GM04503 (cell line): ENCODE measurements around the gene DCAF12.
"Not testable (repeated sequence)": the region's sequence is repeated elsewhere in the genome, so short reads cannot be mapped to it uniquely, and the experiment has no call there.

Experiments used
- DNase-seq: peaks from one replicate; pipeline ENCODE4 v3.0.0-alpha.2; 2012; ENCODE audit warnings: low read depth

DCAF12 gene

DNA sequence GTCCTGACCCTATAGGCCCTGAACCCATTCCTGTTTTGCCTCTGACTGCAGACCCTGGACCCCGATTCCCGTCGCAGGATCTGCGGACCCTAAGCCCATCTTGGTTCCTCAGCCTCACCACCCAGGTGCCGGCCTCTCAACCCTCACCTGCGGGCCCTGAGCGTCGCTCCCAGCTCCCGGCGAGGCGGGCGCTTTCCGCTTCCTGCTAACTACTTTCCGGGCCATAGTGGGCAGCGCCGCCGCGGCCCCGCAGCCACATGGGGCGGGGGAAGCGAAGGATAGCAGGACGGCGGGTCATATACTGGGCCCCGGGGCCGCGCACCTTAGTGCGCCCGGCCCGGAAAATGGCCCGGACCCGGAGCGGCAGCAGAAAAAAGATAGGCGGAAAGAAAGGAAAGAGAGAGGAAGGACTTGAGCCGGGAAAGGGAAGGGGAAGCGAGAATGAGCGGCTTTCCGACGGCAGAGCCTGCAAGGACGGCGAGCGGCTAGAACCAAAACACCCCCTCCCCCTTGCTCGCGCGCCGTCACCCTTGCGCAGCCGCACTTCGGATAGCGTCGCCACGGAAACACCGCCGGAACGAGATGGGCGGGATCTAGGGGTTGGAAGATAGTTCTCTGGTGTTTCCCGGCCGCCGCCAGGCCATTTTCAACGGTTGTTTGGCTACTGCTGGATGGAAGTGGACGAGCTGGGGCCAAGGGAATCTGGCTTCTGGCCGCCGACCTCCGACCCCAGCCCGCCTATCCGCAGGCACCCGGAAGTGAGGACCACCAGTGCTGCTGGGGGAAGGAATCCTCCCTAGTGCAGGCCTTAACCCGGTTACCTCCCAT is at the start of gene DCAF12:
DCAF12 (minus strand) TSS at position 492 of the 828 bp plus-strand sequence; CDS start at position 225, 267 bp downstream.
- DNase-seq: peak; percentile 53

- DNase-seq: no peak
Measured at GRCh38 chr9:34176089-34176488, 49.6 kb upstream of the DCAF12 start.

DNA sequence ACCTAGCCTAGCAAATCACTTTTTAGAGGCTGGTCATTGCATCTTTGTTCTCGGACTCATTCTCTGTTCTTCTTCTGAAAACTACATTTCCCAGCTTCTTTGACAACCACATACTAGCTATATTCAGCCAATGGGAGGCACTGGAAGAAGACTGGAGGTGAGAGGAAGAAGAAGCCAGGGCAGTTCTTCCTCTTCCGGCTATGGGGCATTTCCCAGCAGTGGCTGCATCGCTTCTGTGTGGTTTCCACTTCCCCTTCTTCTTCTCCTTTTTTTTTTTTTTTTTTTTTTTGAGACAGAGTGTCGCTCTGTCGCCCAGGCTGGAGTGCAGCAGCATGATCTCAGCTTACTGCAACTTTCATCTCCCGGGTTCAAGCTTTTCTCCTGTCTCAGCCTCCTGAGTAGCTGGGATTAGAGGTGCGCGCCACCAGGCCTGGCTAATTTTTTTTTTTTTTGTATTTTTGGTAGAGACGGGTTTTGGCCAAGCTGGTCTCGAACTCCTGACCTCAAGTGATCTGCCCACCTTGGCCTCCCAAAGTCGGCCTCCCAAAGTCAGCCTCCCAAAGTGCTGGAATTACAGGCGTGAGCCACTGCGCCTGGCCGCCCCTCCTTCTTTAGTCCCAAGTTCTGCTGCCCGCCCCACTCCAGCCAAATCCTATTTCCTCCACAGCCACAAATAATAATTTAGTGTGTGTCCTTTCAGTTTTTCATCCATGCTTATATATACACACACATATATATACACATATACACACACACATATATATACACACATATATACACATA is 45.4 kb upstream of the DCAF12 start:
- DNase-seq: no peak

DNA sequence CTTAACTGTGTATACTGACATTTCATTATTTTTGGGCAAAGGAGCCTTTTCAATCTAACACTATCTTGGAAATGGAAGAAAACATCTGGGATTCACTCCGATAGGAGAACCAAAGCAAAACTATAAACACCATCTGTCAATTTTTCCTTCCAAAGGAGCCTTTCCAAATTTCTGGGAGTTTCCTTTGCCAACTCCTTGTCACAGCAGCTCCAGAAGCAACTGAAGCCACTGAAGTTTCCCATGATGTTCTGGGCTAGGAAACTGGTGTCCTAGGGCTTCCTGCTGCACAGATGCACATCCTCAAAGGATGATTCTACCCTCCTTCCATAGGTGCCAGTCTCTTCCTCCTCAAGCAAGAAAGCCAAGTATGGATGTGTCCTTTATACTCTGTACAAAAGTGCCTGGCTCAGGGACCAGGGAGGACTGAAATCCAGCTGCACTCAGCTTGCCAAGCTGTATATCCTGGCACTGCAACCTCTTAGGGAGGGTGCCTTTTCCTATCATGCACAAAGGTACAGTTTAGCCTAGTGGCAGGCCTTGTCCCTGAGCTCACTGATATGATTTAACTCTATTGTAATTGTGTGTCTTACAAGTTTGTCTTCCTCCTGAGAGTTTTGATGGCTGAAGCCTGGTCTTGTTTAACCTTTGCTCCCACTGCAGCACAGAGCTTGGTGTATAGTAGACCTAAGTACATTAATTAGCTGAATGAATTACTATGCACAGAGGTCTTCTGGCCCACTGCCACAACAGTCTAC is 43.9 kb upstream of the DCAF12 start:
- DNase-seq: no peak

DNA sequence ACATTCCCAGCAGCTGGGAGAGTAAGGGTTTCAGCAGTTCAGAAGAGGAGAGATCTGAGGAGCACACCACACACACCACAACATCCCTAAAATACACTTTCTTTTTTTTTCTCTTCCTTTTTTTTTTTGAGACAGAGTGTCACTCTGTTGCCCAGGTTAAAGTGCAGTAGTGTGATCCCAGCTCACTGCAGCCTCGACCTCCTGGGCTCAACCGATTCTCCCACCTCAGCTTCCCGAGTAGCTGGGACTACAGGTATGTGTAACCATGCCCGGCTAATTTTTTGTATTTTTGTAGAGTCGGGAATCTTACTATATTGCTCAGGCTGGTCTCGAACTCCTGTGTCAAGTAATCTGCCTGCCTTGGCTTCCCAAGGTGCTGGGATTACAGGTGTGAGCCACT is 42.6 kb upstream of the DCAF12 start:
- DNase-seq: no peak

GRCh38 chr9:34163434-34163833 is 36.9 kb upstream of the DCAF12 start:
- DNase-seq: no peak

GRCh38 chr9:34158362-34158869 is 31.9 kb upstream of the DCAF12 start:
- peak; percentile 21 for DNase-seq

GRCh38 chr9:34157898-34158297 is 31.4 kb upstream of the DCAF12 start:
- DNase-seq: no peak

- no peak for DNase-seq
Measured at GRCh38 chr9:34157318-34157717, 30.8 kb upstream of the DCAF12 start.

GRCh38 chr9:34154057-34154456 is 27.6 kb upstream of the DCAF12 start:
- no peak for DNase-seq

DNA sequence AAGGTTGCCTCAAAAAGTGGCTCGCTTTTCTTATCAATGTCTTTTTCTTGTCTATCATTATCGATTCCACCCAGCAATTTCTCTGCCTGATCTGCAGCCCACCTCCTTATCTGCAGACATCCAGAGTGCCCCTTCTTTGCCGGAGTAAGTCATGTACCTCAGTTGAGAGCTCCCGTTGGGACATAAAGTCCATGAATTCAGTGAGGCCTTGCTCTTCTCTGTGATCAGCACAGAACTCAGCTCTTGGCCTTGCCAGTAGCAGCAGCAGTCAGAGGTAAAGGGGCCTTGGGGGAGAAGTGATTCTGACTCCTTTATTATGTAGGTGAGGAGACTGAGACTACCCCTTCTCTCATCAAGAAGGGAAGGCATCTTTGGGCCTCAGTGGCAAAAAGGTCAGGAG is 24.9 kb upstream of the DCAF12 start:
- no peak for DNase-seq

GRCh38 chr9:34145165-34145564 is 18.7 kb upstream of the DCAF12 start:
- no peak for DNase-seq

- no peak for DNase-seq
Measured at GRCh38 chr9:34143116-34143515, 16.6 kb upstream of the DCAF12 start.

- DNase-seq: no peak
Measured at GRCh38 chr9:34140853-34141252, 14.4 kb upstream of the DCAF12 start.

GRCh38 chr9:34139477-34140146 is 13.1 kb upstream of the DCAF12 start:
- peak; percentile 66 for DNase-seq

- DNase-seq: not testable (repeated sequence)
Measured at GRCh38 chr9:34138644-34139043, 12.1 kb upstream of the DCAF12 start.

- DNase-seq: no peak
Measured at GRCh38 chr9:34134521-34134920, 8.0 kb upstream of the DCAF12 start.

DNA sequence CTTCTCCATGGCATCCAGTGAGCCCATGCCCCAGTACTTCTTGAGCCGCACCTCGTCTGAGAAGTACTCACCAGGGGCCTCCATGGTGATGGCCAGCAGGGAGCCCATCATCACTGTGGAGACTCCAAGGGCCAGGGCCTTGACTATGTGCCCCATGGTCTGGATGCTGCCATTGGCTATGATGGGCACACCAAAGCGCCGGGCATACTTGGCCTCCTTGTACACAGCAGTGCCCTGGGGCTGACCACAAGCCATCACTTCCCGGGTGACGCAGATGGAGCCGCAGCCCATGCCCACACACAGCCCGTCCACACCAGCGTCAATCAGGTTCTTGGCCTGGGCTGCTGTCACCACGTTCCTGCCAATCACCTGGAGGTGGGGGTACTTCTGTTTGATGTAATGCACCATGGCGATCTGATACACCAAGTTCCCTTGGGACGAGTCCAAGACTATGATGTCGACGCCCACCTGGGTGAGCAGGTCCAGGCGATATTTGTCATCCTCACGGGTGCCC is 7.0 kb upstream of the DCAF12 start:
- no peak for DNase-seq

- no peak for DNase-seq
Measured at GRCh38 chr9:34131571-34131970, 5.1 kb upstream of the DCAF12 start.

GRCh38 chr9:34127035-34127948 is 794 bp upstream of the DCAF12 start:
- no peak for DNase-seq
